Heart right ventricle (tissue), 16 donors: Measurements from ENCODE around the gene FEV. TPM values are rescaled to one million over a fixed set of nuclear protein-coding genes. Genes with fewer than 3 reads are reported as not detected.

ENCODE experiments used
- ATAC-seq, 8 donors: fragments of 200-7000 bp; cut with Tn5 transposase; one replicate each; pipeline ENCODE4 v1.9.1; 2020; ENCODE audit warnings: mild to moderate bottlenecking in 8 of 8, moderate library complexity in 8 of 8, moderate number of reproducible peaks in 1 of 8
- DNase-seq, 2 donors: peaks; one replicate each; pipeline ENCODE4 v3.0.0-alpha.2; 2020
- H3K27ac ChIP-seq, 10 donors: fragments of 200-600 bp; sonication (generic) in 2 of 10; one replicate each; pipeline versions ENCODE4 v1.5.0 to v1.8.0; 2020 to 2022; ENCODE audit warnings: mild to moderate bottlenecking in 3 of 10
- H3K27me3 ChIP-seq, 7 donors: fragments of 200-600 bp; one replicate each; pipeline ENCODE4 v1.8.0; 2021 to 2022; ENCODE audit warnings: mild to moderate bottlenecking in 2 of 7
- H3K36me3 ChIP-seq, 9 donors: fragments of 200-600 bp; sonication (generic) in 1 of 9; one replicate each; pipeline versions ENCODE4 v1.5.0 to v1.8.0; 2020 to 2022; ENCODE audit warnings: mild to moderate bottlenecking in 2 of 9
- H3K4me1 ChIP-seq, 9 donors: fragments of 200-600 bp; sonication (generic) in 1 of 9; one replicate each; pipeline versions ENCODE4 v1.5.0 to v1.8.0; 2020 to 2022; ENCODE audit warnings: mild to moderate bottlenecking in 4 of 9
- H3K4me3 ChIP-seq, 10 donors: fragments of 200-600 bp; sonication (generic) in 2 of 10; one replicate each; pipeline versions ENCODE4 v1.5.0 to v1.8.0; 2020 to 2022; ENCODE audit warnings: mild to moderate bottlenecking in 7 of 10, moderate library complexity in 2 of 10
- H3K9me3 ChIP-seq, 11 donors: fragments of 200-600 bp in 10 of 11; sonication (generic) in 2 of 11; one replicate each; pipeline versions ENCODE4 v1.5.0 to v1.8.0; 2013 to 2022; ENCODE audit warnings: mild to moderate bottlenecking in 2 of 11, control low read depth in 1 of 11, moderate library complexity in 1 of 11
- WGBS, 2 donors: extraction: QIAGEN DNeasy Blood & Tissue Kit; methylation state at CpG; one replicate each; pipeline ENCODE4 v1.1.7; 2013; ENCODE audit warnings: inconsistent platforms in 1 of 2; 5-methylcytosine and 5-hydroxymethylcytosine counted together
- intact Hi-C, 10 donors: fragments of 100-400 bp; cut with DNase I; formaldehyde crosslinking; loops; one replicate each; pipeline versions ENCODE4 v1.11.1 to v1.14.2; 2022
- polyA plus RNA-seq, 2 donors: library from polyadenylated mRNA; stranded (reverse); fragments of 200-250 nt; gene quantifications; one replicate each; pipeline ENCODE4 v1.2.3, GENCODE V29; 2013
- total RNA-seq, 10 donors: library from RNA; stranded (reverse); fragmentation: NEBNext Ultra II Directional in 3 of 10; extraction: Animal tissue kit (Norgen Biotek cat#: 25700) in 3 of 10; gene quantifications; one replicate each; pipeline versions ENCODE4 v1.2.1 to v1.2.4, GENCODE V29; 2021 to 2023
- TF ChIP-seq, protein P1 (sequence below), 9 donors: fragments of 200-600 bp; sonication (generic) in 2 of 9; IDR thresholded peaks; one replicate each; pipeline versions ENCODE4 v1.5.0 to v1.8.0; 2021 to 2022; ENCODE audit warnings: antibody characterized with exemption in 9 of 9, mild to moderate bottlenecking in 5 of 9, moderate library complexity in 1 of 9
- donor health status: Arrhythmogenic right ventricular cardiomyopathy.
- donor health status: ischemic (EF 13 %, LVEDD 7.1; RV severe dilation, severe dysfunction).
- donor health status: healthy with polysubstance abuse.
- donor health status: DM: no; HTN: yes; CAD: no.
- donor health status: DM: no; HTN: no; CAD: no.
- donor health status: ischemic (EF 25% LVEDD 6.9; RV normal size, moderate dysfunction).
- donor health status: ischemic (EF 25% LVEDD 5.7; RV mildly dilated, moderate dysfunction).
- donor health status: healthy.
- donor health status: DM: yes; HTN: yes; CAD: no.
- donor health status: Ischemic cardiomyopathy.
- donor health status: ischemic (EF 35%, LVEDD 5.7; RV mildly dilated, moderate dysfunction).
- donor health status: nonischemic (EF 11% LVEDD 7.7; RV severe dilation, severe dysfunction).
- donor health status: DM: yes; HTN: yes; CAD: no.
- donor health status: PGD.
- donor health status: ischemic (EF 29% LVEDD 5.4; RV normal size, mild dysfunction).
- donor health status: nonischemic (EF 23%, LVEDD 6.1; RV moderate dilation, normal function).

Gene FEV
- total and polyA plus RNA-seq, 12 donors, result not detected

- Histone ChIP-seq H3K4me1 (no peaks in the 10 kb centered on the region), H3K36me3 (no peaks in the 10 kb centered on the region), H3K4me3 (no peak overlapping the region), H3K27me3 (peaks cover 0 to 42% (median 6%) of the 10 kb centered on the region in 7 donors), H3K9me3 (no peaks in the 10 kb centered on the region), H3K27ac (no peak overlapping the region)
- TF ChIP-seq, protein P1, sequence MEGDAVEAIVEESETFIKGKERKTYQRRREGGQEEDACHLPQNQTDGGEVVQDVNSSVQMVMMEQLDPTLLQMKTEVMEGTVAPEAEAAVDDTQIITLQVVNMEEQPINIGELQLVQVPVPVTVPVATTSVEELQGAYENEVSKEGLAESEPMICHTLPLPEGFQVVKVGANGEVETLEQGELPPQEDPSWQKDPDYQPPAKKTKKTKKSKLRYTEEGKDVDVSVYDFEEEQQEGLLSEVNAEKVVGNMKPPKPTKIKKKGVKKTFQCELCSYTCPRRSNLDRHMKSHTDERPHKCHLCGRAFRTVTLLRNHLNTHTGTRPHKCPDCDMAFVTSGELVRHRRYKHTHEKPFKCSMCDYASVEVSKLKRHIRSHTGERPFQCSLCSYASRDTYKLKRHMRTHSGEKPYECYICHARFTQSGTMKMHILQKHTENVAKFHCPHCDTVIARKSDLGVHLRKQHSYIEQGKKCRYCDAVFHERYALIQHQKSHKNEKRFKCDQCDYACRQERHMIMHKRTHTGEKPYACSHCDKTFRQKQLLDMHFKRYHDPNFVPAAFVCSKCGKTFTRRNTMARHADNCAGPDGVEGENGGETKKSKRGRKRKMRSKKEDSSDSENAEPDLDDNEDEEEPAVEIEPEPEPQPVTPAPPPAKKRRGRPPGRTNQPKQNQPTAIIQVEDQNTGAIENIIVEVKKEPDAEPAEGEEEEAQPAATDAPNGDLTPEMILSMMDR (IDR thresholded peaks at IDR 0.05), result no peak
- no peak for DNase-seq
- no peak for ATAC-seq
- intact Hi-C loops, result loop anchor here in 1 of 10 donors (10.0 kb wide), 1 partner anchor 132 kb away; no protein-coding TSS in a partner anchor
- 80 to 86% methylated on average over 5 of the region's 5 CpGs for WGBS, 2 donors
Observed at GRCh38 chr2:219022616-219023015, 37.6 kb upstream of the FEV start.

GRCh38 chr2:219022041-219022440 lies 37.1 kb upstream of the FEV start:
- H3K27ac ChIP-seq, result no peak overlapping the region
- peaks cover 0 to 42% (median 6%) of the 10 kb centered on the region in 7 donors for H3K27me3 ChIP-seq
- 84 to 88% methylated on average over 12 of the region's 12 CpGs for WGBS, 2 donors
- H3K36me3 ChIP-seq, result no peaks in the 10 kb centered on the region
- H3K4me3 ChIP-seq, result no peak overlapping the region
- intact Hi-C loops, result loop anchor here in 1 of 10 donors (10.0 kb wide), 1 partner anchor 133 kb away; no protein-coding TSS in a partner anchor
- ATAC-seq, result no peak
- H3K4me1 ChIP-seq, result no peaks in the 10 kb centered on the region
- no peak for DNase-seq
- TF ChIP-seq, protein P1 (IDR thresholded peaks at IDR 0.05), result no peak
- H3K9me3 ChIP-seq, result no peaks in the 10 kb centered on the region

DNA sequence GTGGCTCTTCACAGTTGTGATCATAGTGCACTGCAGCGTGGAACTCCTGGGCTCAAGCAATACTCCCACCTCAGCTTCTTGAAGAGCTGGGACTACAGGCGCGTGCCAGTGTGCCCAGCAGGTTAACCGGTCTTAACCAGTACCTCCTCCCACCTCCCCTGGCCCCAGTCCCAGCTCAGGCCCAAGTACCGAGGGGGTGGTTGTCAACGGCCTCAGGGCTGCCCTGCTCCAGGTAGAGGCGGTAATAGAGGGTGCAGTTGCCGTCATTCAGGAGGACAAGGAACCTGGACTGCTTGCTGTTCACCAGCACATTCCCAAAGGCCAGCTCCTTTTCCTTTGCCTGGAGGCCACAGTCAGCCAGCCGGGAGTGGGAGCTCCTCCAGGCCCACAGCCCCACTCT lies 36.6 kb upstream of the FEV start:
- no peaks in the 10 kb centered on the region for H3K36me3 ChIP-seq
- no peak overlapping the region for H3K4me3 ChIP-seq
- 77 to 80% methylated on average over 9 of the region's 9 CpGs for WGBS, 2 donors
- no peak for ATAC-seq
- H3K27ac ChIP-seq, result no peak overlapping the region
- peaks cover 0 to 42% (median 6%) of the 10 kb centered on the region in 7 donors for H3K27me3 ChIP-seq
- TF ChIP-seq, protein P1 (IDR thresholded peaks at IDR 0.05), result no peak
- no peaks in the 10 kb centered on the region for H3K4me1 ChIP-seq
- H3K9me3 ChIP-seq, result no peaks in the 10 kb centered on the region
- intact Hi-C loops, result loop anchor here in 1 of 10 donors (10.0 kb wide), 1 partner anchor 133 kb away; no protein-coding TSS in a partner anchor
- no peak for DNase-seq

DNA sequence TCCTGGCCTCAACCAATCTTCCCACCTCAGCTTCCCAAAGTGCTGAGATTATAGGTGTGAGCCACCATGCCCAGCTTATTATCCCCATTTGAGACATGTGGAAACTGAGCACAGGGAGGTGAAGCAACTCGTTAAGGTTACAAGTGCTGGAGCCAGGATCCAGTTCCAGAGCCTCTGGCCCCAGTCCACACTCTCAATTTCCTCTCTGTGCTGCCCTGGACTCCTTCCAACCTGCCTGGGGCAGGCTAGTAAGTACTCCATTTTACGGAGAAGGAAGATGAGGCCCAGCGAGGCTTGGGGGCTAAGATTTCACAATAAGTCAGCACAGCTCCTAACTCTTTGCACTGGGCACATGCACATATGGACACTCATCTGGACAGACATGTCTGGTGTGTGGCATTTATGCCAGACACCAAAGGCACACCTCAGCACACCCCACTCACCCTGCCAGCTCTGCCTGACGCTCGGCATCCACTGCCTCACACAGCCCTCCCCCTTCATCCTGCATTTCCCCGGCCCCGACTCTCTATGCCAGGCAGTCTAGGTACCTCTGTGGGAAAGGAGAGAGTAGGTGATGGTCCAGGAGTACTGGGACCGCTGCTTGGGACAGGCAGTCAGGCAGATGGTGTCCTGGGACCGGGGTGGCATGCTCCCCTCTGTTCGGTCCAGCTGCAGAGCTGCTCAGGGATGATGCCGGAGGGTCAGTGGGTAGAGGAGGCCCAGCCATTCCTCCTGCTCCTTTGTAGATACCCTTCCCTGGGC lies 35.8 kb upstream of the FEV start:
- H3K9me3 ChIP-seq, result no peaks in the 10 kb centered on the region
- peaks cover 0 to 42% (median 6%) of the 10 kb centered on the region in 7 donors for H3K27me3 ChIP-seq
- ATAC-seq (no peak), DNase-seq (no peak)
- TF ChIP-seq, protein P1 (IDR thresholded peaks at IDR 0.05), result no peak
- H3K36me3 ChIP-seq, result no peaks in the 10 kb centered on the region
- WGBS, 2 donors, result 73 to 78% methylated on average over 11 of the region's 11 CpGs
- intact Hi-C loops, result loop anchor here in 1 of 10 donors (10.0 kb wide), 1 partner anchor 134 kb away; no protein-coding TSS in a partner anchor
- H3K4me1 ChIP-seq, result no peaks in the 10 kb centered on the region
- no peak overlapping the region for H3K4me3 ChIP-seq
- H3K27ac ChIP-seq, result no peak overlapping the region
